Gastrocnemius medialis (tissue), 4 donors: ENCODE data around the gene TMEM150C. TPM values are rescaled to one million over a fixed set of nuclear protein-coding genes. Genes with fewer than 3 reads are reported as not detected.

ENCODE experiments used
- ATAC-seq, 2 donors: fragments of 150-250 bp; one replicate each; pipeline ENCODE4 v1.9.1; 2016
- DNase-seq, 2 donors: peaks; one replicate each; pipeline ENCODE4 v3.0.0-alpha.2; 2019
- H3K27ac ChIP-seq, 4 donors: fragments of 200-600 bp; sonication (generic); 1 replicate in 1 of 4; 2 replicates in 3 of 4; pipeline ENCODE4 v1.5.1; 2016 to 2018; ENCODE audit warnings: mild to moderate bottlenecking in 2 of 4, moderate library complexity in 1 of 4
- H3K27me3 ChIP-seq, 3 donors: fragments of 200-600 bp; sonication (generic) in 2 of 3; 1 replicate in 1 of 3; 2 replicates in 2 of 3; pipeline versions ENCODE4 v1.5.1 to v1.6.0; 2016 to 2019; ENCODE audit warnings: mild to moderate bottlenecking in 1 of 3, moderate library complexity in 1 of 3
- H3K36me3 ChIP-seq, 2 donors: fragments of 200-600 bp; sonication (generic) in 1 of 2; one replicate each; pipeline ENCODE4 v1.5.1; 2017 to 2018
- H3K4me1 ChIP-seq, 2 donors: fragments of 200-600 bp; sonication (generic) in 1 of 2; one replicate each; pipeline ENCODE4 v1.5.1; 2016 to 2017; ENCODE audit warnings: mild to moderate bottlenecking in 2 of 2
- H3K4me3 ChIP-seq, 4 donors: fragments of 200-600 bp; sonication (generic) in 3 of 4; 1 replicate in 1 of 4; 2 replicates in 3 of 4; pipeline ENCODE4 v1.5.1; 2016 to 2019; ENCODE audit warnings: mild to moderate bottlenecking in 2 of 4
- H3K9me3 ChIP-seq, 3 donors: fragments of 200-600 bp; sonication (generic) in 2 of 3; 1 replicate in 1 of 3; 2 replicates in 2 of 3; pipeline ENCODE4 v1.5.1; 2016 to 2019
- POLR2A ChIP-seq, 2 donors: fragments of 450-650 bp; IDR thresholded peaks; one replicate each; pipeline ENCODE4 v1.6.1; 2017; ENCODE audit warnings: antibody characterized with exemption in 2 of 2, mild to moderate bottlenecking in 2 of 2, moderate library complexity in 2 of 2
- in situ Hi-C, 4 donors: fragments of 200-750 bp; cut with MboI; loops; one replicate each; pipeline versions ENCODE4 v1.15.0 to v1.8.0; 2017; ENCODE audit warnings: low sequenced_read_pairs in 4 of 4
- intact Hi-C: fragments of 100-400 bp; cut with DNase I; formaldehyde crosslinking; loops from one replicate; pipeline ENCODE4 v1.15.1; 2023; ENCODE audit warnings: low total_unique reads
- total RNA-seq, 4 donors: library from RNA; depleted of rRNA; stranded (reverse); fragments of >200 nt; gene quantifications; one replicate each; pipeline versions ENCODE4 v1.1.0 to v1.2.3, GENCODE V29; 2016
- TF ChIP-seq, protein P1 (sequence below), 5 experiments: fragments of 450-650 bp in 3 of 5; fragments of 200-600 bp in 2 of 5; sonication (generic) in 2 of 5; IDR thresholded peaks in 4 of 5; conservative IDR thresholded peaks in 1 of 5; 1 replicate in 4 of 5; 2 replicates in 1 of 5; pipeline ENCODE4 v1.5.1; 2016 to 2019; ENCODE audit warnings: antibody characterized with exemption in 5 of 5, mild to moderate bottlenecking in 3 of 5, moderate library complexity in 3 of 5

TMEM150C gene
- total RNA-seq, 4 donors from 2014 or later: 5.5 to 13.5 (median 7.8) TPM

DNA sequence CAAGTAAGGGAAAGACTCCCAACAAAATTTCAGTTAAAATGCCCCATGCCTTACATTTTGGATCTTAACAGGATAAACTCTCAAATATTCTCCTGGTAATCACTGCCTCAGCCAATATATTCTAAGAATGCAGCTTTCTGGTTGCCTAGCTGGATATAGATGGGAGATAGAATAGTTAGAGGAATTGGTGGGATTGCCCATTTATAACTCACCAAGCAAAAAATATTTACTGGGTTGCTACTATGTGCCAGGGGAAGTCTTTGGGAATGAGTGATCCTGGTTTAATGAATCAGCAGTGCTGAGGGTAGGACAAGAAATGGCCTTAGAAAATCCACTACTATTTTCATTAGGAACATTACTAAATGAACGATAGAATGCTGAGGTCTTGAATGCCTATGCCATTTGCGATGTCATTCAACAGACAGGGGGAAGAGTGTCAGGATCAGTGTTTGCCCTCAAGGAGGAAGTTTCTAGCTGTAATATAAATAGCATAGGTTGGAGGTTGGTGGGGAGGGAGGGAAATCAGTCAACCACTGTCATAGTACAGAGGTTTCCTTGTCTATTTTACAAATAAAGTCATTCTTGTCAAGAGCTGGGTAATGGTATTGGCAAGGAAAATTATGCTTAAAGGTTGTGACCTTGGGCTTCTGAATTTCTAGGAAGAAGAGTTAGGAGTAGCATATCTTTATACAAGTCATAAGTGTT is 67.9 kb downstream of the TMEM150C start:
- in situ Hi-C loops (no loop called here), intact Hi-C loops (no loop called here)
- H3K36me3 ChIP-seq: no peaks in the 10 kb centered on the region
- H3K4me3 ChIP-seq: no peak overlapping the region
- H3K27ac ChIP-seq: no peak overlapping the region
- DNase-seq: no peak
- TF ChIP-seq, protein P1, sequence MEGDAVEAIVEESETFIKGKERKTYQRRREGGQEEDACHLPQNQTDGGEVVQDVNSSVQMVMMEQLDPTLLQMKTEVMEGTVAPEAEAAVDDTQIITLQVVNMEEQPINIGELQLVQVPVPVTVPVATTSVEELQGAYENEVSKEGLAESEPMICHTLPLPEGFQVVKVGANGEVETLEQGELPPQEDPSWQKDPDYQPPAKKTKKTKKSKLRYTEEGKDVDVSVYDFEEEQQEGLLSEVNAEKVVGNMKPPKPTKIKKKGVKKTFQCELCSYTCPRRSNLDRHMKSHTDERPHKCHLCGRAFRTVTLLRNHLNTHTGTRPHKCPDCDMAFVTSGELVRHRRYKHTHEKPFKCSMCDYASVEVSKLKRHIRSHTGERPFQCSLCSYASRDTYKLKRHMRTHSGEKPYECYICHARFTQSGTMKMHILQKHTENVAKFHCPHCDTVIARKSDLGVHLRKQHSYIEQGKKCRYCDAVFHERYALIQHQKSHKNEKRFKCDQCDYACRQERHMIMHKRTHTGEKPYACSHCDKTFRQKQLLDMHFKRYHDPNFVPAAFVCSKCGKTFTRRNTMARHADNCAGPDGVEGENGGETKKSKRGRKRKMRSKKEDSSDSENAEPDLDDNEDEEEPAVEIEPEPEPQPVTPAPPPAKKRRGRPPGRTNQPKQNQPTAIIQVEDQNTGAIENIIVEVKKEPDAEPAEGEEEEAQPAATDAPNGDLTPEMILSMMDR (IDR thresholded peaks at IDR 0.05 in 4 of 5, conservative IDR thresholded peaks at IDR 0.05 in 1 of 5): no peak
- TF ChIP-seq POLR2A (IDR thresholded peaks at IDR 0.05): no peak
- H3K9me3 ChIP-seq: no peaks in the 10 kb centered on the region
- no peaks in the 10 kb centered on the region for H3K4me1 ChIP-seq
- no peak for ATAC-seq
- H3K27me3 ChIP-seq: no peaks in the 10 kb centered on the region

DNA sequence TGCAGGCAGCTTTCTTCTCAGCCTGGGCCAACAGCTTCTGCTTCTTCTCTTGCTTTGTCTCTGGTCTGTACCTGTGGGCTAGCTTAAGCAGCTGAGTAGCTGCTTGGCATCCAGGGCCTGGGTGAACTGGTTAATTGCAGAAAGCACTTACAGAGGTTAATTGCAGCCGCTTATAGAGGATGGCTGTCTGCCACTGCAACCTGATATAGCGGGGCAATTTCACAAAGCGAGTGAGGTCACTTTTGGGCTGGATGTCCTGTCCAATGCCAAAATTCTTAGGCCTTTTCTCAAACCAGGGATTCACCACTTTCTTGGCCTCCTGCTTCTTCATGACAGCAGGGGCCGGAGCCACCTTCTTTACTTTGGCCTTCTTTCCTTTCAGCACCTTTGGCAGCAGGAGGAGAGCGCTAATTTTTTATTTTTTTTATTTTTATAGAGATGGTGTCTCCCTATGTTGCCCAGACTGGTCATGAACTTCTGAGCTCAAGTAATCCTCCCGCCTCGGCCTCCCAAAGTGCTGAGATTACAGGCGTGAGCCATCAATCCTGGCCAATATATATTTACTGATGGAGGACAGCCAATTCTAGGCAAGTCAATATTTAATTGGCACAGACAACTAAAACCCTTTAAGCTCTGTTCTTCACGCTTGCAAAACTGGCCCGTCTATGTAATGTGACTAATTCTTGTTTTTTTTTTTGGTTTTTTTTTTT is 70.4 kb downstream of the TMEM150C start:
- Histone ChIP-seq H3K9me3 (no peaks in the 10 kb centered on the region), H3K27me3 (no peaks in the 10 kb centered on the region), H3K4me1 (no peaks in the 10 kb centered on the region), H3K27ac (no peak overlapping the region), H3K36me3 (no peaks in the 10 kb centered on the region), H3K4me3 (no peak overlapping the region)
- intact Hi-C loops (no loop called here), in situ Hi-C loops (no loop called here)
- ATAC-seq (no peak), DNase-seq (no peak)
- TF ChIP-seq, protein P1 (IDR thresholded peaks at IDR 0.05 in 4 of 5, conservative IDR thresholded peaks at IDR 0.05 in 1 of 5): no peak
- no peak for TF ChIP-seq POLR2A (IDR thresholded peaks at IDR 0.05)

DNA sequence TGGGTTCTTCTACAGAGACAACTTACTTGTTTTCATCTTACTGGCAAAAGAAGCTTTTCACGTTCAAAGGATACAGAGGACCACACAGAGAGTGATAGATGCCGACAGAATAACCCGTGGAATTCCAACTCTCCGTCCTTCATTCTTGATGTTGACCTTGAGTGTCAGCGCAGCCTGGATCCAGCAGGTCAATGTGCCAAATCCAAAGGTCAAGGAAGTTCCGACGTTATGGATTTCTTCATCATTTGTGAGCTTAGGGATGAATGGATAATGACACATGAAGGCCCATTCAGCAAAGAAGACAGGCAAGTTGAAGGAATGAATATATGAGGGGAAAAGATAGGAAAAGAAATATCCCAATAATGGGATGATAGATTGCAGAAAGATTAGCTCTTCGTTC is 71.8 kb downstream of the TMEM150C start:
- Histone ChIP-seq H3K27ac (no peak overlapping the region), H3K36me3 (no peaks in the 10 kb centered on the region), H3K9me3 (no peaks in the 10 kb centered on the region), H3K27me3 (no peaks in the 10 kb centered on the region), H3K4me3 (no peak overlapping the region), H3K4me1 (no peaks in the 10 kb centered on the region)
- TF ChIP-seq, protein P1 (IDR thresholded peaks at IDR 0.05 in 4 of 5, conservative IDR thresholded peaks at IDR 0.05 in 1 of 5): no peak
- no peak for TF ChIP-seq POLR2A (IDR thresholded peaks at IDR 0.05)
- DNase-seq: no peak
- ATAC-seq: no peak
- in situ Hi-C loops (no loop called here), intact Hi-C loops (no loop called here)

GRCh38 chr4:82489076-82489475 is 72.7 kb downstream of the TMEM150C start:
- DNase-seq (no peak), ATAC-seq (no peak)
- no peaks in the 10 kb centered on the region for H3K36me3 ChIP-seq
- H3K27ac ChIP-seq: no peak overlapping the region
- H3K9me3 ChIP-seq: no peaks in the 10 kb centered on the region
- no peak overlapping the region for H3K4me3 ChIP-seq
- in situ Hi-C loops: no loop called here
- intact Hi-C loops: no loop called here
- TF ChIP-seq, protein P1 (IDR thresholded peaks at IDR 0.05 in 4 of 5, conservative IDR thresholded peaks at IDR 0.05 in 1 of 5): no peak
- no peak for TF ChIP-seq POLR2A (IDR thresholded peaks at IDR 0.05)
- H3K4me1 ChIP-seq: no peaks in the 10 kb centered on the region
- no peaks in the 10 kb centered on the region for H3K27me3 ChIP-seq
